Measurements from ENCODE around the gene EFCAB6.

EFCAB6 gene

GRCh38 chr22:43776081-43776670 is 35.9 kb downstream of the EFCAB6 start:
- no peak overlapping the region for H3K4me3 ChIP-seq (ENCODE audit: low read depth, low read length)
- ChIA-PET CTCF (interaction anchor here (2.0 kb wide), 1 partner anchor 20 kb away, joined by 5 read pairs; no protein-coding TSS in a partner anchor), POLR2A (no interaction called here)
- no peak for TF ChIP-seq CTCF (IDR thresholded peaks at IDR 0.05; ENCODE audit: insufficient read depth, low read length, missing control alignments)
- DNase-seq (ENCODE audit: low read depth, low spot score), result no peak

- TF ChIP-seq CTCF (IDR thresholded peaks at IDR 0.05; ENCODE audit: insufficient read depth, low read length, missing control alignments), result no peak
- H3K4me3 ChIP-seq (ENCODE audit: low read depth, low read length), result no peak overlapping the region
- ChIA-PET POLR2A (no interaction called here), CTCF (no interaction called here)
- no peak for DNase-seq (ENCODE audit: low read depth, low spot score)
Observed at GRCh38 chr22:43774318-43774915, 37.7 kb downstream of the EFCAB6 start.

GRCh38 chr22:43772831-43773230 is 39.3 kb downstream of the EFCAB6 start:
- TF ChIP-seq CTCF (IDR thresholded peaks at IDR 0.05; ENCODE audit: insufficient read depth, low read length, missing control alignments), result no peak
- DNase-seq (ENCODE audit: low read depth, low spot score), result no peak
- H3K4me3 ChIP-seq (ENCODE audit: low read depth, low read length), result no peak overlapping the region
- ChIA-PET CTCF (no interaction called here), POLR2A (no interaction called here)

DNA sequence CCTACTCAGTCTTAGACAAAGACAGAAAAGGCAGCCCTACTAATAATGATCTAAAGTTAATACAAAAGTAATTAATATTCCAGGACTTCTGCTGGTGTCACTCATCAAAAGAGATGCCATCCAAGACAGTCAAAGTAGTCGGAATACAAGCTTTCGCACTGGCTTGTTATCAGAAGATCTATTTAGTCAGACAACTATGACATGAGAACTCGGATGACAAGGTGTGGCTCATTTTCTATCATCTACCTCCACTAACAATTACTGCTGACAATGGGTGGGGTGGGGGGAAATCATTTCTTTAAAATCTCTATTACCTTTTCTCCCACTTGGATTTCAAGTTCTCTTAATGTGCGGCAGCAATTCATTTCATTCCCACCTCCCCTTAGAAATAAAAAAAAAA is 56.7 kb downstream of the EFCAB6 start:
- DNase-seq (ENCODE audit: low read depth, low spot score), result no peak
- ChIA-PET CTCF (interaction anchor here (1.2 kb wide), 1 partner anchor 10 kb away, joined by 3 read pairs; no protein-coding TSS in a partner anchor), POLR2A (no interaction called here)
- H3K4me3 ChIP-seq (ENCODE audit: low read depth, low read length), result no peak overlapping the region
- no peak for TF ChIP-seq CTCF (IDR thresholded peaks at IDR 0.05; ENCODE audit: insufficient read depth, low read length, missing control alignments)

DNA sequence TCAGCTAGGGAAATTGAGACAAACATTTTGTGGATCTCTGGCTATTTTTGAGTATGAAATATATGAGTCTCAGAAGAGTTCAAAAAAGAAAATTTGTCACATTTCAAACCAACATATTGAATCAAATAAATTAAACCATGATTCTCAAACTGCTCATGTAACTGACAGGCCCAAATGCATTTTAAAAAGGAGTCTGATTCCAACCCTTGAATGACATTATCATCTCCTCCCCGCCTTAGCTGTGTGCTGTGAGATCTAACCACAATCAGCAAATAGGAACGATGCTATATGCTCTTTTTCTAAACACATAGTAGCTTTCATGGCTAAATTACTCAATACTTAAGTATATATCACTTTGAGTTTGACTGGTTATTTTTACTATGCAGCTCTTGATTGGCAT is 57.1 kb downstream of the EFCAB6 start:
- H3K4me3 ChIP-seq (ENCODE audit: low read depth, low read length), result no peak overlapping the region

More for the DNA sequence above, 57.1 kb downstream of the EFCAB6 start:
- CTCF ChIA-PET, result interaction anchor here (1.2 kb wide), 1 partner anchor 10 kb away, joined by 3 read pairs; no protein-coding TSS in a partner anchor
- DNase-seq (ENCODE audit: low read depth, low spot score), result no peak
- TF ChIP-seq CTCF (IDR thresholded peaks at IDR 0.05; ENCODE audit: insufficient read depth, low read length, missing control alignments), result no peak
- POLR2A ChIA-PET, result no interaction called here

Measured in AG04449 (cell line).